Thyroid gland (tissue), 4 donors: ENCODE data around the gene IFNLR1. TPM values are rescaled to one million over a fixed set of nuclear protein-coding genes. Genes with fewer than 3 reads are reported as not detected.

Source experiments
- DNase-seq, 2 donors: peaks; one replicate each; pipeline ENCODE4 v3.0.0-alpha.2; 2019
- H3K27ac ChIP-seq, 3 donors: fragments of 200-600 bp; sonication (generic); 1 replicate in 2 of 3; 2 replicates in 1 of 3; pipeline ENCODE4 v1.5.1; 2016 to 2019; ENCODE audit warnings: mild to moderate bottlenecking in 1 of 3, moderate library complexity in 1 of 3
- H3K27me3 ChIP-seq: fragments of 200-600 bp; sonication (generic); one replicate; pipeline ENCODE4 v1.5.1; 2019
- H3K36me3 ChIP-seq, 2 donors: fragments of 200-600 bp; sonication (generic); one replicate each; pipeline ENCODE4 v1.5.1; 2016 to 2019
- H3K4me1 ChIP-seq, 2 donors: fragments of 200-600 bp; sonication (generic); one replicate each; pipeline ENCODE4 v1.5.1; 2017 to 2019
- H3K4me3 ChIP-seq, 3 donors: fragments of 200-600 bp; sonication (generic); replicated peaks in 1 of 3; 1 replicate in 2 of 3; 2 replicates in 1 of 3; pipeline ENCODE4 v1.5.1; 2016; ENCODE audit warnings: mild to moderate bottlenecking in 1 of 3
- H3K9me3 ChIP-seq: fragments of 200-600 bp; sonication (generic); one replicate; pipeline ENCODE4 v1.5.1; 2017
- CTCF ChIP-seq, 6 experiments: fragments of 200-600 bp in 3 of 6; fragments of 450-650 bp in 3 of 6; sonication (generic) in 3 of 6; IDR thresholded peaks; one replicate each; pipeline ENCODE4 v1.5.1; 2016 to 2019; ENCODE audit warnings: antibody characterized with exemption in 6 of 6, mild to moderate bottlenecking in 2 of 6, inconsistent platforms in 1 of 6, moderate library complexity in 1 of 6
- POLR2A ChIP-seq, 2 donors: fragments of 450-650 bp; IDR thresholded peaks; one replicate each; pipeline ENCODE4 v1.6.1; 2017; ENCODE audit warnings: antibody characterized with exemption in 2 of 2, mild to moderate bottlenecking in 2 of 2, moderate library complexity in 1 of 2
- WGBS, 2 donors: methylation state at CpG; one replicate each; pipeline ENCODE4 v1.1.5; 2017; 5-methylcytosine and 5-hydroxymethylcytosine counted together
- intact Hi-C: fragments of 100-400 bp; cut with DNase I; formaldehyde crosslinking; loops from one replicate; pipeline ENCODE4 v1.15.1; 2023
- total RNA-seq, 4 donors: library from RNA; depleted of rRNA; stranded (reverse); fragments of >200 nt; gene quantifications; one replicate each; pipeline ENCODE4 v1.2.3, GENCODE V29; 2016

IFNLR1 gene
- total RNA-seq, 4 donors from 2014 or later, result 4.7 to 9.3 (median 6.1) TPM

- H3K27me3 ChIP-seq, result no peaks in the 10 kb centered on the region
- TF ChIP-seq POLR2A (IDR thresholded peaks at IDR 0.05), result no peak
- TF ChIP-seq CTCF (IDR thresholded peaks at IDR 0.05), result no peak
- H3K36me3 ChIP-seq, result no peaks in the 10 kb centered on the region
- H3K27ac ChIP-seq, result no peak overlapping the region
- WGBS, 2 donors, result 53 to 95% methylated on average over 2 of the region's 2 CpGs
- no peak overlapping the region for H3K4me3 ChIP-seq
- no peak for DNase-seq
- no peaks in the 10 kb centered on the region for H3K9me3 ChIP-seq
- H3K4me1 ChIP-seq, result peaks cover 10 to 16% of the 10 kb centered on the region in 2 donors
- intact Hi-C loops, result no loop called here
Observed at GRCh38 chr1:24124980-24125379, 62.1 kb downstream of the IFNLR1 start.

- H3K27ac ChIP-seq, result no peak overlapping the region
- no peaks in the 10 kb centered on the region for H3K27me3 ChIP-seq
- H3K4me3 ChIP-seq, result no peak overlapping the region
- no peak for DNase-seq
- H3K36me3 ChIP-seq, result no peaks in the 10 kb centered on the region
- no peaks in the 10 kb centered on the region for H3K9me3 ChIP-seq
- 84 to 87% methylated on average over 6 of the region's 6 CpGs for WGBS, 2 donors
- TF ChIP-seq POLR2A (IDR thresholded peaks at IDR 0.05), result no peak
- no peak for TF ChIP-seq CTCF (IDR thresholded peaks at IDR 0.05)
- intact Hi-C loops, result no loop called here
- peaks cover 17 to 18% of the 10 kb centered on the region in 2 donors for H3K4me1 ChIP-seq
Observed at GRCh38 chr1:24123611-24124010, 63.5 kb downstream of the IFNLR1 start.

- WGBS, 2 donors, result 84 to 95% methylated on average over 7 of the region's 7 CpGs
- no peak overlapping the region for H3K27ac ChIP-seq
- H3K4me3 ChIP-seq, result no peak overlapping the region
- H3K27me3 ChIP-seq, result no peaks in the 10 kb centered on the region
- TF ChIP-seq POLR2A (IDR thresholded peaks at IDR 0.05) (no peak), CTCF (IDR thresholded peaks at IDR 0.05) (no peak)
- intact Hi-C loops, result no loop called here
- H3K4me1 ChIP-seq, result peaks cover 17 to 18% of the 10 kb centered on the region in 2 donors
- H3K36me3 ChIP-seq, result no peaks in the 10 kb centered on the region
- DNase-seq, result no peak
- H3K9me3 ChIP-seq, result no peaks in the 10 kb centered on the region
Observed at GRCh38 chr1:24122776-24123175, 64.3 kb downstream of the IFNLR1 start.

GRCh38 chr1:24121406-24121805, 65.7 kb downstream of the IFNLR1 start:
- Histone ChIP-seq H3K27ac (peak overlapping the region in 2 of 3 donors; percentile 15 to 49), H3K36me3 (no peaks in the 10 kb centered on the region), H3K4me1 (peaks cover 17 to 18% of the 10 kb centered on the region in 2 donors), H3K9me3 (no peaks in the 10 kb centered on the region), H3K27me3 (no peaks in the 10 kb centered on the region), H3K4me3 (no peak overlapping the region)
- intact Hi-C loops, result no loop called here
- WGBS, 2 donors, result 84 to 87% methylated on average over 13 to 14 of the region's 14 CpGs
- no peak for DNase-seq
- TF ChIP-seq CTCF (IDR thresholded peaks at IDR 0.05), result no peak
- TF ChIP-seq POLR2A (IDR thresholded peaks at IDR 0.05), result no peak

GRCh38 chr1:24120965-24121364, 66.1 kb downstream of the IFNLR1 start:
- intact Hi-C loops, result no loop called here
- Histone ChIP-seq H3K27me3 (no peaks in the 10 kb centered on the region), H3K4me1 (peaks cover 17 to 18% of the 10 kb centered on the region in 2 donors), H3K36me3 (no peaks in the 10 kb centered on the region), H3K9me3 (no peaks in the 10 kb centered on the region), H3K4me3 (no peak overlapping the region), H3K27ac (peak overlapping the region; percentile 36 to 84 (median 49))
- 64 to 100% methylated on average over 1 to 3 of the region's 3 CpGs for WGBS, 2 donors
- TF ChIP-seq POLR2A (IDR thresholded peaks at IDR 0.05), result no peak
- TF ChIP-seq CTCF (IDR thresholded peaks at IDR 0.05), result no peak
- no peak for DNase-seq
